ENCODE results near the gene ZC4H2.
"Not testable (repeated sequence)": the region's sequence is repeated elsewhere in the genome, so short reads cannot be mapped to it uniquely, and the experiment has no call there.

ZC4H2 gene
- long read RNA-seq, donor 1, transcript ZC4H2-207 (5 exons, 606 nt), result minor isoform, 6 of 23 reads
- long read RNA-seq, donor 1, transcript ZC4H2-202 (5 exons, 2,184 nt), result major isoform, 11 of 23 reads
- long read RNA-seq, donor 1, partial matches to known transcripts, result 0 of 23 reads
- long read RNA-seq, donor 1, other reads (novel, unspliced or antisense), result 0 of 23 reads
- long read RNA-seq, donor 2, partial matches to known transcripts, result 0 of 5 reads
- long read RNA-seq, donor 2, other reads (novel, unspliced or antisense), result 0 of 5 reads
- long read RNA-seq, donor 3, partial matches to known transcripts, result 0 of 3 reads
- long read RNA-seq, donor 3, other reads (novel, unspliced or antisense), result 0 of 3 reads
- long read RNA-seq, donor 4, partial matches to known transcripts, result 0 of 3 reads
- long read RNA-seq, donor 4, other reads (novel, unspliced or antisense), result 0 of 3 reads
- long read RNA-seq, donor 5, transcript ZC4H2-207 (5 exons, 606 nt), result minor isoform, 5 of 12 reads
- long read RNA-seq, donor 5, transcript ZC4H2-202 (5 exons, 2,184 nt), result major isoform, 6 of 12 reads
- long read RNA-seq, donor 5, partial matches to known transcripts, result 0 of 12 reads
- long read RNA-seq, donor 5, other reads (novel, unspliced or antisense), result 0 of 12 reads
- long read RNA-seq, donor 6, partial matches to known transcripts, result 0 of 5 reads
- long read RNA-seq, donor 6, other reads (novel, unspliced or antisense), result 0 of 5 reads
- long read RNA-seq, donor 7, transcript ZC4H2-202 (5 exons, 2,184 nt), result major isoform, 5 of 10 reads
- long read RNA-seq, donor 7, partial matches to known transcripts, result 0 of 10 reads
- long read RNA-seq, donor 7, other reads (novel, unspliced or antisense), result 0 of 10 reads
- long read RNA-seq, donor 8, transcript ZC4H2-202 (5 exons, 2,184 nt), result minor isoform, 5 of 12 reads
- long read RNA-seq, donor 8, transcript ZC4H2-207 (5 exons, 606 nt), result major isoform, 6 of 12 reads
- long read RNA-seq, donor 8, partial matches to known transcripts, result 0 of 12 reads
- long read RNA-seq, donor 8, other reads (novel, unspliced or antisense), result 0 of 12 reads

- DNase-seq, result peak; percentile 67
These were observed at the start of gene ZC4H2 for GRCh38 chrX:64975989-64976672. Gene ZC4H2, minus strand, starts transcription at chrX:64976450. Its CDS starts 73 bp downstream, at chrX:64976377.

- DNase-seq, result no peak
These were observed 41.2 kb upstream of the ZC4H2 start for GRCh38 chrX:65017451-65017850.

GRCh38 chrX:65014230-65014629 is 38.0 kb upstream of the ZC4H2 start:
- no peak for DNase-seq

- DNase-seq, result no peak
These were observed 33.2 kb upstream of the ZC4H2 start for GRCh38 chrX:65009459-65009858.

GRCh38 chrX:65002208-65002607 is 26.0 kb upstream of the ZC4H2 start:
- DNase-seq, result not testable (repeated sequence)

GRCh38 chrX:64996805-64997204 is 20.6 kb upstream of the ZC4H2 start:
- DNase-seq, result no peak

GRCh38 chrX:64994131-64994798 is 18.0 kb upstream of the ZC4H2 start:
- DNase-seq, result no peak

GRCh38 chrX:64977830-64978229 is 1.6 kb upstream of the ZC4H2 start:
- no peak for DNase-seq

- no peak for DNase-seq
These were observed 801 bp upstream of the ZC4H2 start for GRCh38 chrX:64977051-64977450.

- no peak for DNase-seq
These were observed 407 bp upstream of the ZC4H2 start for GRCh38 chrX:64976673-64977040.

GRCh38 chrX:64975491-64975890 is 759 bp downstream of the ZC4H2 start:
- peak; percentile 61 for DNase-seq

GRCh38 chrX:64925480-64925879 is 50.8 kb downstream of the ZC4H2 start:
- DNase-seq, result no peak

GRCh38 chrX:64908121-64908520 is 68.1 kb downstream of the ZC4H2 start:
- no peak for DNase-seq

- DNase-seq, result no peak
These were observed 81.7 kb downstream of the ZC4H2 start for GRCh38 chrX:64894454-64895038.

GRCh38 chrX:64885850-64886249 is 90.4 kb downstream of the ZC4H2 start:
- no peak for DNase-seq

GRCh38 chrX:64878709-64879108 is 97.5 kb downstream of the ZC4H2 start:
- DNase-seq, result not testable (repeated sequence)

GRCh38 chrX:64867217-64867616 is 109.0 kb downstream of the ZC4H2 start:
- no peak for DNase-seq
